Activated CD4-positive, alpha-beta T cell treated with anti-CD3 and anti-CD28 coated beads, Interleukin-2, Interleukin-6, amounts not matched to agents 100 ng/mL and 50 ng/mL, durations not matched to agents 16 hours and 8 hours (primary cell): Measurements from ENCODE around the gene STKLD1.
"Not testable (repeated sequence)": the region's sequence is repeated elsewhere in the genome, so short reads cannot be mapped to it uniquely, and the experiment has no call there.

Experiments used
- DNase-seq: peaks from one replicate; pipeline ENCODE4 v3.0.0-alpha.2; 2020

STKLD1 gene

GRCh38 chr9:133449760-133450159 is 73.6 kb downstream of the STKLD1 start:
- no peak for DNase-seq

GRCh38 chr9:133451865-133452264 is 75.7 kb downstream of the STKLD1 start:
- DNase-seq = not testable (repeated sequence)

DNA sequence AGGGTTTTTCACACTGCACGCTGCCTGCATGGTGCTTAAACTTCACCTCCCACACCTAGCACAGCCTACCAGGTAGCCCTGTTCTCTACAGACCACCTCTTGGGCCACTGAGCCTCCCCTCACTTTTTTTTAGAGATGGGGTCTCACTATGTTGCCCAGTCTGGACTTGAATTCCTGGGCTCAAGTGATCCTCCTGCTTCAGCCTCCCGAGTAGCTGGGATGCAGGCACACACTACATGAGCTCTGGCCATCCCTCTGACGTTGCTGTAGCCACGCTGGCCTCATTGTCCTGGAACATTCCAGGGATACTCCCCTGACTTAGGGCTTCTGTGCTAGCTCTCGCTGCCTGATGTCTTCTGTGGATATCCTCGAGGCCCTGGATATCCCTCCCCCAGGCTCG is 76.4 kb downstream of the STKLD1 start:
- no peak for DNase-seq

DNA sequence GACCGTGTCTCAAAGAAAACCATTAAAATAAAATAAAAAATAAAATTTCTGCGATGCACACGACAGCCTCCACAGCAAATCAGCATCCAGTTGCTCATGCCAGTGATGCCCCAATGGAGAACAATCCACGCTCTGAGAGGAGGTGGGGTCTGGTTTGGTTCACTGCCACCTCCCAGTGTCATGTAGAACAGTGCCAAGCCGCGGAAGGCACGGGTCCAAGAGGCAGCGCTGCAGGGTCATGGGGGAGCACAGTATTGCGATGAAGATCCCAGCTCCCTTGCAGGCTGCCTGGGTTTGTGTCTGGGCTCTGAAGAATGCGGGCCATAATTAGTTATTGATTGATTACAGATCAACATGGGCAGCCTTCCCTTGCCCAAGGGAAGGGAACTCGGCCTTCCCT is 77.5 kb downstream of the STKLD1 start:
- DNase-seq = no peak

DNA sequence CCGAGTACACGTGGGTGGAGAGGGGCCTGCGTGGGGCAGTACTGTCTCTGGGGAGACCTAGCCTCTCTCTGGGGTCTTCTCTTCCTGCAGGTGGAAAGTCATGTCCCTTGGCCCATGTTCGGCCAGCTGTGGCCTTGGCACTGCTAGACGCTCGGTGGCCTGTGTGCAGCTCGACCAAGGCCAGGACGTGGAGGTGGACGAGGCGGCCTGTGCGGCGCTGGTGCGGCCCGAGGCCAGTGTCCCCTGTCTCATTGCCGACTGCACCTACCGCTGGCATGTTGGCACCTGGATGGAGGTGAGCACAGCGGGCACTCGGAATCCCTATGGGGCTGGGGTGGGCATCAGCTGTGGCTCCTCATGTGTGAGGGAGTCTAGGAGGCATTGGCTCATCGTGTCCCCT is 78.2 kb downstream of the STKLD1 start:
- DNase-seq = no peak

DNA sequence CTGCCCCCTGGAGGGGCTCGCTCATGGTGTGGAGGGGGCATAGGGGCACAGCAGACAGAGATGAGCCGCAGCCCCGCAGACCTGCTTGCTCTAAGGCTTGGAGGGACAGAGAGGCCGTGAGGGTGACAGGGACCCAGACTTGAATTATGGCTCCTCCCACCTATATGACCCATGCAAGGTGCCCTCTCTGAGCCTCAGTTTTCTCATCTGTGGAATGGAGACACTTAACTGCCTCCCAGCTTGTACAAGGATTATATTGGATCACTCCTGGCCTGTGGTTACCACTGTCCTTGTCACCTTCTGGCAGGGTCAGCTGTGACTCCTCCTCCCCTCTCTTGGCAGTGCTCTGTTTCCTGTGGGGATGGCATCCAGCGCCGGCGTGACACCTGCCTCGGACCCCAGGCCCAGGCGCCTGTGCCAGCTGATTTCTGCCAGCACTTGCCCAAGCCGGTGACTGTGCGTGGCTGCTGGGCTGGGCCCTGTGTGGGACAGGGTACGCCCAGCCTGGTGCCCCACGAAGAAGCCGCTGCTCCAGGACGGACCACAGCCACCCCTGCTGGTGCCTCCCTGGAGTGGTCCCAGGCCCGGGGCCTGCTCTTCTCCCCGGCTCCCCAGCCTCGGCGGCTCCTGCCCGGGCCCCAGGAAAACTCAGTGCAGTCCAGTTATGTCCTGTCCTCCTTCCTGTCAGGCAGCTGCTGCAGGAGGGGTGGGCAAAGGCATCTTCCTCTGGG is 78.9 kb downstream of the STKLD1 start:
- DNase-seq = no peak
